G401.6 (cell line): ENCODE results near the gene PIWIL4.
A peak's percentile ranks its signal among the peaks of the same experiment; 100 is the strongest.
"Not testable (repeated sequence)": the region's sequence is repeated elsewhere in the genome, so short reads cannot be mapped to it uniquely, and the experiment has no call there.

Experiments
- FAIRE-seq: peaks from 2 replicates; lab custom pipeline; 2012; peaks lifted over from hg19 to GRCh38; lab: Jason Lieb, UNC

The PIWIL4 gene

GRCh38 chr11:94549146-94549545 lies 18.0 kb upstream of the PIWIL4 start:
- FAIRE-seq, result no peak

GRCh38 chr11:94550513-94550912 lies 16.7 kb upstream of the PIWIL4 start:
- no peak for FAIRE-seq

- FAIRE-seq, result no peak
Observed at GRCh38 chr11:94553938-94554337, 13.2 kb upstream of the PIWIL4 start.

GRCh38 chr11:94555752-94556329 lies 11.3 kb upstream of the PIWIL4 start:
- not testable (repeated sequence) for FAIRE-seq

GRCh38 chr11:94557421-94557820 lies 9.7 kb upstream of the PIWIL4 start:
- FAIRE-seq, result peak; percentile 42

- no peak for FAIRE-seq
Observed at GRCh38 chr11:94557992-94558391, 9.2 kb upstream of the PIWIL4 start.

- FAIRE-seq, result no peak
Observed at GRCh38 chr11:94558468-94558867, 8.7 kb upstream of the PIWIL4 start.

GRCh38 chr11:94558932-94559331 lies 8.2 kb upstream of the PIWIL4 start:
- FAIRE-seq, result no peak

GRCh38 chr11:94559361-94559760 lies 7.8 kb upstream of the PIWIL4 start:
- FAIRE-seq, result no peak

GRCh38 chr11:94560834-94561233 lies 6.3 kb upstream of the PIWIL4 start:
- FAIRE-seq, result no peak

GRCh38 chr11:94563176-94563847 lies 3.9 kb upstream of the PIWIL4 start:
- FAIRE-seq, result no peak

- no peak for FAIRE-seq
Observed at GRCh38 chr11:94563848-94564467, 3.2 kb upstream of the PIWIL4 start.

- FAIRE-seq, result no peak
Observed at GRCh38 chr11:94568200-94568599, 1.0 kb downstream of the PIWIL4 start.

- no peak for FAIRE-seq
Observed at GRCh38 chr11:94568717-94569116, 1.5 kb downstream of the PIWIL4 start.

GRCh38 chr11:94572975-94573374 lies 5.8 kb downstream of the PIWIL4 start:
- not testable (repeated sequence) for FAIRE-seq

- no peak for FAIRE-seq
Observed at GRCh38 chr11:94574193-94574961, 7.2 kb downstream of the PIWIL4 start.

GRCh38 chr11:94576306-94576705 lies 9.1 kb downstream of the PIWIL4 start:
- no peak for FAIRE-seq

- FAIRE-seq, result no peak
Observed at GRCh38 chr11:94577841-94578240, 10.7 kb downstream of the PIWIL4 start.

GRCh38 chr11:94581926-94582325 lies 14.8 kb downstream of the PIWIL4 start:
- no peak for FAIRE-seq

- FAIRE-seq, result no peak
Observed at GRCh38 chr11:94583213-94583865, 16.2 kb downstream of the PIWIL4 start.

GRCh38 chr11:94583866-94584500 lies 16.8 kb downstream of the PIWIL4 start:
- FAIRE-seq, result no peak

GRCh38 chr11:94584978-94585377 lies 17.8 kb downstream of the PIWIL4 start:
- no peak for FAIRE-seq
